HepG2 (cell line): Measurements from ENCODE around the gene RECK. TPM values are rescaled to one million over a fixed set of nuclear protein-coding genes. Genes with fewer than 3 reads are reported as not detected.

Source experiments
- ATAC-seq: fragments of 200-7000 bp; cut with Tn5 transposase; 3 replicates; pipeline ENCODE4 v1.9.1; 2020; ENCODE audit warnings: mild to moderate bottlenecking, moderate library complexity
- BruUV-seq: library from RNA; stranded (reverse); fragments of 400-500 nt; replicated peaks from 2 replicates; lab custom pipeline; 2021; lab: Mats Ljungman, UMichigan
- CTCF ChIA-PET: fragments of 300-600 bp; formaldehyde crosslinking; extraction: SDS; loops from one replicate; lab custom pipeline; 2021; ENCODE audit warnings: low total read pairs, inconsistent platforms, low intra/inter-chr PET ratio; lab: Yijun Ruan, JAX
- POLR2A ChIA-PET: fragments of 350-600 bp; sonication (Branson Sonifier 250); formaldehyde crosslinking; loops from one replicate; lab custom pipeline; 2020; ENCODE audit warnings: antibody characterized with exemption, inconsistent platforms; lab: Yijun Ruan, JAX
- DNase-seq: peaks from one replicate; pipeline ENCODE4 v3.0.0-alpha.2; 2015; ENCODE audit warnings: low spot score
- FAIRE-seq: peaks from 3 replicates; lab custom pipeline; 2011; peaks lifted over from hg19 to GRCh38; lab: Jason Lieb, UNC
- H2AFZ ChIP-seq: one replicate; pipeline ENCODE4 v1.6.1; 2011; ENCODE audit warnings: low read length, inconsistent platforms
- H3K27ac ChIP-seq: fragments of 300-600 bp; 3 replicates; pipeline ENCODE4 v1.8.0; 2011; ENCODE audit warnings: mixed run types, mild to moderate bottlenecking, mixed read lengths, low read length, inconsistent platforms; ENCODE audit not compliant: insufficient read depth; ENCODE audit errors: extremely low read length
- H3K27me3 ChIP-seq, 2 experiments: fragments of 200-600 bp in 1 of 2; 2 replicates in 1 of 2; 3 replicates in 1 of 2; pipeline versions ENCODE4 v1.6.0 to v1.8.0; 2011; ENCODE audit warnings: low read length in 2 of 2, mild to moderate bottlenecking in 2 of 2, moderate library complexity in 2 of 2, inconsistent platforms in 1 of 2; ENCODE audit not compliant: insufficient read depth in 2 of 2, control insufficient read depth in 1 of 2
- H3K36me3 ChIP-seq, 2 experiments: fragments of 200-600 bp in 1 of 2; replicated peaks in 1 of 2; 2 replicates in 1 of 2; 3 replicates in 1 of 2; pipeline versions ENCODE4 v1.5.1 to v1.8.0; 2011; ENCODE audit warnings: low read length in 2 of 2, inconsistent platforms in 1 of 2; ENCODE audit not compliant: insufficient read depth in 2 of 2, control insufficient read depth in 1 of 2
- H3K4me1 ChIP-seq: 2 replicates; pipeline ENCODE4 v1.5.1; 2012; ENCODE audit warnings: low read length, inconsistent platforms; ENCODE audit not compliant: insufficient read depth
- H3K4me2 ChIP-seq: 2 replicates; pipeline ENCODE4 v1.6.0; 2011; ENCODE audit warnings: low read depth, low read length, inconsistent platforms
- H3K4me3 ChIP-seq, 3 experiments: fragments of 200-600 bp in 1 of 3; sonication (generic), shearing (Covaris generic) in 1 of 3; replicated peaks in 1 of 3; 2 replicates each; pipeline ENCODE4 v1.5.1; 2011 to 2016; ENCODE audit warnings: low read length in 3 of 3, inconsistent platforms in 2 of 3, low read depth in 2 of 3, mild to moderate bottlenecking in 2 of 3, control low read depth in 1 of 3, mixed read lengths in 1 of 3; ENCODE audit not compliant: insufficient read depth in 1 of 3
- H3K79me2 ChIP-seq: one replicate; pipeline ENCODE4 v1.6.1; 2011; ENCODE audit warnings: low read length, inconsistent platforms; ENCODE audit not compliant: insufficient read depth
- H3K9ac ChIP-seq: 2 replicates; pipeline ENCODE4 v1.6.0; 2011; ENCODE audit warnings: mild to moderate bottlenecking, low read depth, low read length, inconsistent platforms; ENCODE audit not compliant: insufficient read depth
- H3K9me3 ChIP-seq: 2 replicates; pipeline ENCODE4 v1.5.1; 2012; ENCODE audit warnings: mild to moderate bottlenecking, low read length
- H4K20me1 ChIP-seq: 2 replicates; pipeline ENCODE4 v1.6.0; 2011; ENCODE audit warnings: inconsistent platforms, mild to moderate bottlenecking, low read length, moderate library complexity; ENCODE audit not compliant: insufficient read depth
- ZNF644 ChIP-seq: IDR thresholded peaks from 2 replicates; pipeline ENCODE4 v1.6.1; 2016; ENCODE audit warnings: low read depth
- WGBS: methylation state at CpG from one replicate; pipeline ENCODE4 v1.1.6; 2017; ENCODE audit warnings: low lambda C conversion rate; 5-methylcytosine and 5-hydroxymethylcytosine counted together
- in situ Hi-C: cut with HindIII; loops from 2 replicates; pipeline ENCODE4 v1.10.0; 2017; ENCODE audit warnings: low pct_unique_long_range_greater_than_20kb; ENCODE audit not compliant: extremely low pct_ligation_motif_present
- intact Hi-C: fragments of 100-400 bp; cut with micrococcal nuclease; formaldehyde crosslinking; loops from one replicate; pipeline ENCODE4 v1.10.0; 2022; ENCODE audit not compliant: unreplicated experiment
- polyA plus RNA-seq, 8 experiments: library from polyadenylated mRNA; depleted of rRNA in 3 of 8; stranded (reverse) in 7 of 8; unstranded in 1 of 8; fragments of >200 nt; fragmentation: Illumina TruSeq in 4 of 8; extraction: Trizol in 4 of 8; gene quantifications; 2 replicates each; pipeline versions ENCODE4 v1.2.1 to v1.2.3, GENCODE V29; 2011 to 2016; ENCODE audit warnings: low read depth in 4 of 8, missing spikeins in 1 of 8, mixed read lengths in 1 of 8; ENCODE audit not compliant: insufficient read depth in 1 of 8
- total RNA-seq, 5 experiments: library from RNA; depleted of rRNA; stranded (reverse); fragments of >200 nt; fragmentation: Illumina TruSeq; extraction: Trizol; gene quantifications; 2 replicates each; pipeline ENCODE4 v1.2.3, GENCODE V29; 2016; ENCODE audit warnings: low read depth in 1 of 5
- TF ChIP-seq, protein P1 (sequence below): sonication (generic); formaldehyde crosslinking; IDR thresholded peaks from 2 replicates; pipeline ENCODE4 v1.4.0; 2020; ENCODE audit warnings: missing genetic modification reagents

RECK gene
- total and polyA plus RNA-seq, 2 of the 13 experiments (the other 11 are each of a cell fraction or from before 2014, with no cell fraction given) = 3.1 to 4.8 TPM

GRCh38 chr9:36126016-36126730, 89.5 kb downstream of the RECK start:
- FAIRE-seq = no peak
- Histone ChIP-seq H3K4me2 (peak overlapping the region; percentile 46), H3K79me2 (no peaks in the 10 kb centered on the region), H3K4me1 (peaks cover 7% of the 10 kb centered on the region), H4K20me1 (no peaks in the 10 kb centered on the region), H3K36me3 (no peaks in the 10 kb centered on the region), H3K9ac (no peak overlapping the region), H3K4me3 (0 out of 6 replicates have a peak overlapping the region, but pooled peaks of 1 of the 3 experiments have one; percentile 13), H3K9me3 (no peaks in the 10 kb centered on the region), H3K27me3 (peaks cover 0 to 10% of the 10 kb centered on the region in 2 experiments; a peak in 3 of 5 replicates), H3K27ac (no peak overlapping the region), H2AFZ (no peak overlapping the region)
- WGBS = 21% methylated on average over 7 of the region's 7 CpGs
- BruUV-seq = no TSS peak
- CTCF ChIA-PET = no interaction called here
- TF ChIP-seq ZNF644 (CRISPR knock-in tag) = no peak
- TF ChIP-seq, protein P1, sequence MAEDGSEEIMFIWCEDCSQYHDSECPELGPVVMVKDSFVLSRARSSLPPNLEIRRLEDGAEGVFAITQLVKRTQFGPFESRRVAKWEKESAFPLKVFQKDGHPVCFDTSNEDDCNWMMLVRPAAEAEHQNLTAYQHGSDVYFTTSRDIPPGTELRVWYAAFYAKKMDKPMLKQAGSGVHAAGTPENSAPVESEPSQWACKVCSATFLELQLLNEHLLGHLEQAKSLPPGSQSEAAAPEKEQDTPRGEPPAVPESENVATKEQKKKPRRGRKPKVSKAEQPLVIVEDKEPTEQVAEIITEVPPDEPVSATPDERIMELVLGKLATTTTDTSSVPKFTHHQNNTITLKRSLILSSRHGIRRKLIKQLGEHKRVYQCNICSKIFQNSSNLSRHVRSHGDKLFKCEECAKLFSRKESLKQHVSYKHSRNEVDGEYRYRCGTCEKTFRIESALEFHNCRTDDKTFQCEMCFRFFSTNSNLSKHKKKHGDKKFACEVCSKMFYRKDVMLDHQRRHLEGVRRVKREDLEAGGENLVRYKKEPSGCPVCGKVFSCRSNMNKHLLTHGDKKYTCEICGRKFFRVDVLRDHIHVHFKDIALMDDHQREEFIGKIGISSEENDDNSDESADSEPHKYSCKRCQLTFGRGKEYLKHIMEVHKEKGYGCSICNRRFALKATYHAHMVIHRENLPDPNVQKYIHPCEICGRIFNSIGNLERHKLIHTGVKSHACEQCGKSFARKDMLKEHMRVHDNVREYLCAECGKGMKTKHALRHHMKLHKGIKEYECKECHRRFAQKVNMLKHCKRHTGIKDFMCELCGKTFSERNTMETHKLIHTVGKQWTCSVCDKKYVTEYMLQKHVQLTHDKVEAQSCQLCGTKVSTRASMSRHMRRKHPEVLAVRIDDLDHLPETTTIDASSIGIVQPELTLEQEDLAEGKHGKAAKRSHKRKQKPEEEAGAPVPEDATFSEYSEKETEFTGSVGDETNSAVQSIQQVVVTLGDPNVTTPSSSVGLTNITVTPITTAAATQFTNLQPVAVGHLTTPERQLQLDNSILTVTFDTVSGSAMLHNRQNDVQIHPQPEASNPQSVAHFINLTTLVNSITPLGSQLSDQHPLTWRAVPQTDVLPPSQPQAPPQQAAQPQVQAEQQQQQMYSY = peak; percentile 85
- intact Hi-C loops (no loop called here), in situ Hi-C loops (no loop called here)
- peak; percentile 85 for ATAC-seq
- DNase-seq = no peak
- POLR2A ChIA-PET = no interaction called here
